Pulmonary artery endothelial cell (primary cell): ENCODE results near the gene CNTRL. TPM values are rescaled to one million over a fixed set of nuclear protein-coding genes. Genes with fewer than 3 reads are reported as not detected.
"Not testable (repeated sequence)": the region's sequence is repeated elsewhere in the genome, so short reads cannot be mapped to it uniquely, and the experiment has no call there.

Source experiments
- DNase-seq: peaks from one replicate; pipeline ENCODE4 v3.0.0-alpha.2; 2011; ENCODE audit warnings: low read depth, low spot score
- total RNA-seq: library from RNA; depleted of rRNA; stranded (reverse); fragments of >200 nt; gene quantifications from 2 replicates; pipeline ENCODE4 v1.2.3, GENCODE V29; 2014

CNTRL gene
- total RNA-seq, 1 donor from 2014 or later, result 8.9 TPM

DNA sequence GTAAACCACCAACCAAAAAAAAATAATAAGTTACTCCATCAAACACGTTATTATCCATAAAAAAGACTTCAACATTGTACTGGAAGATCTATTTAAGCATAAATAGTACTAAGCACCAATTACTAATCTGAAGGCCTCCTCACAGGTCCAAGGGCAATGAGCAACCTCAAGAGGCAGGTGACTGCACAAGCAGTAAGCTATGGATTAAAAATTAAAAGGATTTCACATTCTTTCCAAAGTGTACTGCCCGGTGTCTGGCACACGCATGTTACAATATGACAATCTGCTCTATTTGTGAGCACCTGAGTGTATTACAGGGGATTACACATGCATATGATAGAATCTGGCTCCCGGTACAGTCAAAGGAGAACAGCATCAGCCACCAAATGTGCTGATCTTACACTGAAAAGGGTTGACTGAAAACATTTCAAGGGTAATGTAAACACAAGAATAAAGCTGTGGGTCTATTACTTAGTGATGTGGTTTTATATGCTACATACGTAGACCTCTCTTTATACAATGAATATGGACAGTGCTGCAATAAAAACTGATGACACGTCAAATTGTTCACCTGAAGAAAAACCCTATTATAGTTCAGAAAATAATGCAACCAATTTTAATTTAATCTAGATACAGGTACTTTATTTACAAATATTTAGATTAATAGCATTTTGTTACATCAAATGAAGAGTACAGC is 104.1 kb downstream of the CNTRL start:
- no peak for DNase-seq

DNA sequence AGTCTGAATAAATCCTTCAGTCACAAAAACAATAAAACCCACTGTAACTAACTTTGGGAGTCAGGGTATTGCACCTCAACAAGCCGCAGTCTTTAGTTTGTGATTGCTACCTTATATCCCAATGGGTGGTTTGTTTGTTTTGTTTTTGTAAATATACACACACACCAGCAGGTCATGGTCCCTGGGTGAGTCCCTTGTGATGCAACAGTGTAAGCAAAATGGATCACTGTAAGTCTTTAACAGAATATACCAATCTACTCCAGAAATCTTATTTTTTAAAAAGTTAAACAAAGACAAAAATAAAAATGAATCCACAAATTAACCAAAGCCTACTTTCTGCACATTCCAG is 104.6 kb downstream of the CNTRL start:
- DNase-seq, result not testable (repeated sequence)

- DNase-seq, result no peak
These were observed 105.4 kb downstream of the CNTRL start for GRCh38 chr9:121179930-121180681.

DNA sequence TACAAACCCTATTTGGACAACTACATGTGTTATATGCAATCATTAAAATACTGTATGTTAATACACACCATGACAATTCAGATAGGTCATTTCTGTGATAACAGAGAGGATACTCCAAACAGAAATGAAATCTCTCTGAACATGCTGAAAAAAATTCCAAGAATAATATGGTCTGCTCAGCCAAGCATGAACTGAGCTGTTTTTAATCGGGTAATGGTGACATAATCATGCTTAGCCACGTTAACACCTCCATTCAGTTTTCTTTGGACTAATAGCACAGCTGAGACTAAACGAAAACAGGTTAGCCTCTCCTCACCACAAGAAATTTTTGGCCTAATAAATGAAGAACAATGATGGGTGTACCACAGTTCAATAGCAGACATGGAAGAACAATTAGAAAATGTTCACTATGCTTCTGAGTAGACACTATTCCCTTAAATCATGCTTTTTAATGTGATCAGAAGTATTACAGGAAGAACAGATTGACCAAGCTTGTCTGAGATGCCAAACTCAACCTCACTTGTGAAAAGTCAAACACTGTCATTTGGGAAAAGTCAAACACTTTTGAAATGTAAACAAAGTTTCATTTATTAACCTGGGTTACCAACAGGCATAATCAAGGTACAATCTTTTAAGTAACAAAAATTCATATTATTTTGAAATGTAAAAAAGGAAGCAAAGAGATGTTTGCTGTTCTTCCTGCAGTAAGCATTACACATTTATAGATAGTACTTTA is 107.5 kb downstream of the CNTRL start:
- DNase-seq, result no peak

DNA sequence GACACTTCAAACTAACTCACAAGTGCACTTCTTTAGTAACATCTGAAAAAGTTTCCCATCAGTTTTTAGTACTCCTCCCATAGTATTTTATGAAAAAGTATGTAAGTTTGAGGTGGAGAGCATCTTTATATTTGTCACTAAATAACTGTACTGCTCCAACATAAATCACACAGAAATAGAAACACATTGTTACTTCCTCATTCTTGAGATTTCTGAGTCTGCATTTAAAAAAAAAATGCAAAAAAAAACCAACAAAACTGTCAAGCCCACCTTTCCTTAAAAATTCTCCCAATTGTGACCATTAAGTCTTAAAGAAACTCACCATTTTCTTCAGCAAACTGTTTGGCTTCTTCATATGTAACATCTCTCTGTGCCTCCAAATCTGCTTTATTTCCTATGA is 108.2 kb downstream of the CNTRL start:
- no peak for DNase-seq

DNA sequence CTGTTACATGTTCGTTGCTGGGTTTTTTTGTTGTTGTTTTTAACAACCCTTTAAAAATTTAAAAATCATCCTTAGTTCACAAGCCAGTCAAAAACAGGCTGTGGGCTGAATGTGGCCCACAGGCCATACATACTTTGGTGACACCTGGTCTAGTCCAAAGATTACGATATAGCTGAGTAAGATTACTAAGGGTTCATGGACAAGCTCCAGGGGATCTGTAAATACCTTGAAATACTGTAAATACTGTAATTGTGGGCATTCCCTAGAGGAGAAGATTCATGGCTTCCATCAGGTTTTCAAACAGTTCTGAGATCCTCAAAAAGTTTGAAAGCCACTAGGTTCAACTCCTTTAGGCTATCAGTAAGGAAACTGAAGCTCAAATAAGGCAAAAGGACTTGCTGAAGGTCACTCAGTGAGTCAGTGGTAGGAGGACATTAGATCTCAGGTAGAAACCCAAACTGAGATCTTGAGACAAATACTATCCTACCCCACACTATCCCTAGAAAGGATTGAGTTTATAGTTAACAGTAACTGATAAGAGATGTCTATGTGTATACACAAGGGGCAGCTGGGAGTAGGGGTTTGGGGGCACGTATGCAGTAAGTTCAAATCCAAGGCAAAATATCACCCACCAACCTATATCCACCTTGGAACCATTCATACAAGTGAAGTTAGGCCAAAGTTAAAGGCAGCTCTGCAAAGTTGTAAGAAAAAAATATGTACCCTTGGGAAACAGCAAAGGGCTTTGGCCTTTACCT is 109.1 kb downstream of the CNTRL start:
- DNase-seq, result no peak

DNA sequence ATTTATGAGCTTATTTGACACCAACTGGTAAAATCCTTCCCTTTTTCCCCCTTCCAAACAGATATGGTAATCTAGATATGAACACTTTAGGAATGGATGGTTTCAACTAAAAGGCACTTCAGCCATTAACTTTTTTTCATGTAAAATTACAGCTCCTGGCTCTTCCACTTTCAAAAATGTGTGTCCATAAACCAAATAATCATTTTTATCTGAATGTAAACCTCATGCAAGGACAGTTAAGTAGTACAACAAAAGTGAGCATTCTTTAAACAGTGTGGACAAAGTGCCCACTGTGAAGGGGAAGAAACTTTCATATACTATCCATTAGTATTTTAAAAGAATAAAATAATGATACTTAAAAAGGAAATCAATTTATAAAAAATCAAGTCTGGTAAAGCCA is 109.7 kb downstream of the CNTRL start:
- no peak for DNase-seq

DNA sequence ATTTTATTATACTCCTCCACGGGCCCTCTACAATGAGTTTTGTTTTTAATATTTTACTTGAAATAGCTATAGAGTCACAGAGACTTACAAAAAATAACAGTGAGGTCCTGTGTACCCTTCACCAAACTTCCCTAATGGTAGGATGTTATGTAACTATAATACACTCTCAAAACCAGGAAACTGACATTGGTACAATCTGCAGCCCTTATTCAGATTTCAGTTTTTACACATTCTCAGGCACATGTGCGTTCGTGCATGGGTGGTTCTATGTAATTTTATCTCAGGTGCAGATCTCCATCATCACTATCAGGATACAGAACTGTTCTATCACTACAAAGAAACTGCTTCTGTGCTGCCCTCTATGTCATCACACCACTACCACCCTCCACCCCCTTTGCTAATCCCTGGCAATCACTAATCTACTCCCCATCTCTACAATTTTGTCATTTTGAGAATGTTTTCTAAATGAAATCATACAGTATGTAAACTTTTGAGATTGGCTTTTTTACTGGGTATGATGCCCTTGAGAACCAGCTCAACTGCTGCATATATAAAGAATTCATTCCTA is 110.5 kb downstream of the CNTRL start:
- no peak for DNase-seq

GRCh38 chr9:121185774-121186403 is 111.1 kb downstream of the CNTRL start:
- no peak for DNase-seq

- no peak for DNase-seq
These were observed 113.0 kb downstream of the CNTRL start for GRCh38 chr9:121187636-121188305.

DNA sequence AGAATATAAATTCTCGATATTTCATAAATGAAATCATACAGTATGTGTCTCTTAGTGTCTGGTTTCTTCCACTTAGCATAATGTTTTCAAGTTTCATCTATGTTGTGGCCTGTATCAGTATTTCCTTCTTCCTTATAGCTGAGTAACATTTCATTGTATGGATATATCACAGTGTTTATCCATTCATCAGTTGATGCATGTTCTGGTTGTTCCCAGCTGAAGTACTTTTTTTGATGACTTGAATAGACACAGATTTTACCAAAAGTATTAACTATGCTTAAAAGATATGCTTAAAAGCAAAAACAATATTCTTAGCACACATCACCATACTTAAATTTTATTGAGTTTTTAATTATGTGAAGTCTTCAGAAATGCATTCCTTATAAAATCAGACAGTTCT is 114.3 kb downstream of the CNTRL start:
- no peak for DNase-seq

GRCh38 chr9:121189660-121190059 is 114.9 kb downstream of the CNTRL start:
- DNase-seq, result no peak

- DNase-seq, result no peak
These were observed 116.5 kb downstream of the CNTRL start for GRCh38 chr9:121191235-121191634.

DNA sequence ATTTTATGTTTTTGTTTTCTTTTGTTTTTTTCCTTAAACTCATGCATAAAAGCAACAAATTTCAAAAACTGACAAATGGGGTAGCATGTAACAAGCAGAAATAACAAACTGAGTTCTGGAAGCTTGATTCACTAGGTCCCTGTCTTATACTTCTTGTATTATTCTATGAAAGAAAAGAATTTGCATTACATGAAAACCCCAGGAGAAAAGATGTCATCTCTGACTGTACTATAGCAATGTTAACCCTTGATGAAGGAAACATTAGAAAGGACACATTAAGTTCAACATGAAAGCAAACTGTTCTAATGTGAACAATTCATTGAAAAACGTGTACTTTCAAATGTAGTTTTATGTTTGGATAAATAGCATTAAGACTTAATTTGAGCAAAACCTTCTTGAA is 117.8 kb downstream of the CNTRL start:
- DNase-seq, result no peak

DNA sequence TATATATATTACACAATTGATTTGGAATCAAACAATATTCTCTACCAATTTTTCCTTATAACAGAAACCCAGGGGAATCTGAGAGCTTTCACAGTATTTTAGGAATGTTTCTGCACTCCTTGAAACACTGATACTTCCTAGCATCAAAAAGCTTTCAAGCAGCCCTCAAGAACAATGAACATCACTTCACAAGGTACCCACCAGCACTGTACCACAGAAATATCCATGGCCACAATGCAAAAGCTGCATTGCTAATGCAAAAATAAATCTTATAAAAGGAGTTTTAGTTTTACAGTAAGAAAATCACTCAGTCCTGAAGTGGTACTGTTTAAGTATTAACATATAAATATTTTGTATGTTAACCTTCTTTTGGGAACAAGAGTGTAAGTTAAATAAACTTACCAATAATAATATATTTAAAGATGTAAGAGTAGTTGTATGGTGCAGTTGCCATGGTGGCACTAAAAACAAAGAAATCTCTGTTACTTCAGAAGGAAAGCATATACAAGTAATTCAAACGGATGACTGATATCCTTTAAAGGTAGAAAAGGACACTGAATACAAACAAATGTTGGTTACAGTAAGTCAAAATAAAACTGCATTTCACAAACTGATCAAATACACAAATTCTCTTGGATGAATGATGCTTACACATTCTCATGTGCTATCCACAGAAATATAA is 118.3 kb downstream of the CNTRL start:
- DNase-seq, result no peak

DNA sequence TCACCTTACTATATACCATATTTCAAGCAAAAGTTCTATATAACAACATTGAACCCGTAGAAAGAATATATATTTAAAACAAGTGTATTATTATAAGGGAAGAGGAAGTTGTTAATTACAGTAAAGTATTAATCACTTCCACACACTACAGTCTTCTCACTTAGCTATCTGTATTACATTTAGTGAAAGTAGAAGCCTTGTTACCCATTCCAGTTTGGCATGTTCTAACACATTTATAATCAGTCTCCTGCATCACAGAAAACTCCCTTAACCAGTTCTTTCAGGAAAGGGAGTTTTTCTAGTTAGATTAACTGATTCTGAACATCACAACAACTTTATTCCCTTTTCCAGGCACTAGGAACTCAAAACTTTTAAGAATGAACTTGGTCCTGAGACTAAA is 120.0 kb downstream of the CNTRL start:
- DNase-seq, result no peak

GRCh38 chr9:121196389-121196788 is 121.6 kb downstream of the CNTRL start:
- DNase-seq, result no peak

- DNase-seq, result no peak
These were observed 122.4 kb downstream of the CNTRL start for GRCh38 chr9:121197132-121197531.

DNA sequence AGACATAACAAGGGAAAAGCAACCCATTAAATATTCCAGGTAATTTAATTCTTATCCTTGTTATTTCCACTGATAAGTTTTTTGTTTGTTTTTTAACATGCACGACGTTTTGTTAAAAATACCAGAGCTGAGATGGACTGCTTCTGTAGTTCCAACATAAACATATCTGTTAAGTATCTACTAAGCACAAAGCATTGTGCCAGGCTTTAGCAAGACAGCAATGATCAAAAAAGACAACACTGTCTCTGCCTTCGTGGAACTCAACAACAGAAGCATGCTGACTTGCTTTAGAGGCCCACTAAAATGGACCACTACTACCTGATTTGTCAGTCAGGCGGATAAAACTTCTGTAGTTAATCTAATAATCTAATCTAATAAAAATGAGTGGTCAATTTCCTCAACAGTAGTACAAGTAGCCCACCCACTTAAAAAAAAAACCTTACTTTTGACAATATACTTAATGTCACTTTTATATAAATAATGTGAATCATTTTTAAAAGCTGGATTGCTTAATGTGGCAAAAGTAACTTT is 123.8 kb downstream of the CNTRL start:
- no peak for DNase-seq

DNA sequence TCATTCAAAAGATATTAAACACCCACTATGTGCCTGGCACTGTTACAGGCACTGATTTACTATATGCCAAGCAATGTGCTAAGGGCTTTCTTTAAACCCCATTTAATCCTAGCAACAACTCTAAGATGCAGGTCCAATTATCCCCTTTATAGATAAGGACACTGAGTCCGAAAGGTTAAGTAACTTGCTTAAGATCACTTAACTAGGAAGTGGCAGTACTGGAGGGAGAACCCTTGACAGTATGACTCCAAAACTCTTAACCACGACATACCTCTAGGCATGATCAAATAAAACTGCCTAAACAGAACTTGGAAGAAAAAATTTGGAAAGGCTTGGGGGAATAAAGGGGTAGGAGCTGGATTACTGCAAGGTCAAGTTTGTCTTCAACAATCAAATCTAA is 125.2 kb downstream of the CNTRL start:
- DNase-seq, result no peak
